NCI-H748 treated with DMSO at 0.1 percent for 48 hours (cell line): ENCODE results near the gene SLC2A1.
A peak's percentile ranks its signal among the peaks of the same experiment; 100 is the strongest.
"Not testable (repeated sequence)": the region's sequence is repeated elsewhere in the genome, so short reads cannot be mapped to it uniquely, and the experiment has no call there.

ENCODE experiments used
- DNase-seq: peaks from one replicate; lab custom pipeline; 2025; lab: John Stamatoyannopoulos, UW

SLC2A1 gene

DNA sequence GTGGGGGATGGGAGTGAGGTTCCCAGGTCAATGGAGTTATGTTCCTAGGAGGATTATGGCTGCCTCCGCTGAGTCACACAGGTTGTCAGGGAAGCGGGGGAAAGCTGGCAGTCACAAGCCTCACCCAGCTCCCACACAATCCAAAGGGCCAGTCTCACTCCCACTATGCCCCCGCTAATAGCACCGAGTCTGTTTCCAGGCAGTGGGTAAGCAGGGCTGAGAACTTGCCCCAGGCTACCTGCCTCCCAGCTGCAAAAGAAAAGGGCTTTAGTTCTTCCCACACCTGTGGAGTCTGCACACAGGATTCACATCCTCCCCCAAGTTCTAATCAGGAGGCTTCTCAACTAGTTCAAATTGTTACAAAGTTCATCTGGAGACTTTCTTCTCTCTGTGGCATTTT is 58.7 kb downstream of the SLC2A1 start:
- DNase-seq = not testable (repeated sequence)

DNA sequence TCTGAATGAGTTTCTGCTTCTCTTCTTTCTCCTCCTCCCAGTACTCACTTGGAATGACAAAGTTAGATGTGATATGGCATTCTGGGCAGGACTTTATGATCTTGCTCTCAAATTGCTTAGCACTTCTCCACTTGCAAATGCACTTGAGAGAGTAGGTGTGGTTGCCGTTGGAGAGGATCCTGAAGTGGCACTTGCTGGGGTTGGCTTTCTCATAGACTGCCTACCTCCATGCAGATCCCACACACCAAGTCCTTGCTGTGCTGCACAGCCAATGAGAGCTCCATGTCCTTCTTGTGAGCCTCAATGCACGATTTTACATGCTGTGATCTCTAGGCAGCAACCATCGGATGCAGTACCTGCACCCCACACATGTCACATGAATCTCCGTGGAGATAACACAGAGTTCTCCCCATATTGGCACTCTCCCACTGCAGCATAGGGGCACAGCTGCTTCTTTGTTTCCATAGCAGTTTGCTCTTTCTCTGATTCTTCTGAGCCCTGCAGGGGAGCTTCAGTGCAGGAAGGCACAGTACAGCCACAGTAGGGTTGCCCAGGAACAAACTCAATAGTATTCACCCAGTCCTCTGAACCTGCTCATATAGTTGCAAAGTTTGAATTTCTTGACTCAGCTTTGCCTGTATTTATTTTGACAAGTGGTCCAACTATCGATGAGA is 67.1 kb downstream of the SLC2A1 start:
- no peak for DNase-seq

DNA sequence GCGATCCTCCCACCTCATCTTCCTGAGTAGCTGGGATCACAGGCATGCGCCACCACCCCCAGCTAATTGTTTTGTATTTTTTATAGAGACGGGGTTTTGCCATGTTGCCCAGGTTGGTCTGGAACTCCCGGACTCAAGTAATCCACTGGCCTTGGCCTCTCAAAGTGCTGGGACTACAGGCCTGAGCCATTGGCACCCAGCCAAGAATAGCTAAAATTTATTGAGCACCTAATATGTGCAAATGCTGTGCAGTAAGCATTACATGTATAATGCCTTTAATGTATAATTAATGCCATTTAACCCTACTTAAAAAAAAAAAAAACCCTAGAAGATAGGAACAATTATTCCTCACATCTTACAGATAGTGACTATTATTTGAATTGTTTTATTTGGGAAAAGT is 69.4 kb downstream of the SLC2A1 start:
- DNase-seq = no peak

DNA sequence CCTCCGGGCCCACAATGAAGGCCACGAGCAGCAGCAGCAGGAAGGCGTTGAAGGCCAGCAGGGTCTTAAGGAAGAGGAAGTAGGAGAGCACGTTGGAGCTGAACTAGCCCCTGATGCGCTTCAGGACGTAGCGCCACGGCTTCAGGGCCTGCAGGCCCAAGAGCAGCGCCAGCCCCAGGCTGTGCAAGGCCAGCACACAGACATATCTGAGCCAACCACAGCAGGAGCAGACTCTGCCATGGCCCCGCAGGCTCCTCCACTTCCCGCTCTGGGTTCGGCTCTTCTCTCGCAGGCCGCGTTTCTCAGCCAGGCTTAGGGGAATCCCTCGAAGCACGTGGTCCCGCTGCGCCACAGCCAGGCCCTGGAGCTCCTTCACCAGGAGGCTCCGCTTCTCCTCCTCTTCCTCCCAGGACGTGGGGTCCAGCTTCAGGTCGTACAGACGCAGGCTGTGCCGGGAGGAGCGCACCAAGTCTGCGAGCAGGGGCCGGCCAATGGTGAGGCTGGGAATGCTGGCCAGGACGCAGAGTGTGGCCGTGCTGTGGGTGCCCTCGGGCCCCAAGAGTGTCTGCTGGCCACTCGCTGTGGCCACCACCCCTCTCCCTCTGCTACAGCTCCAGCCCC is 70.5 kb downstream of the SLC2A1 start:
- DNase-seq = no peak

- DNase-seq = no peak
Observed at GRCh38 chr1:42887366-42887765, 71.3 kb downstream of the SLC2A1 start.

DNA sequence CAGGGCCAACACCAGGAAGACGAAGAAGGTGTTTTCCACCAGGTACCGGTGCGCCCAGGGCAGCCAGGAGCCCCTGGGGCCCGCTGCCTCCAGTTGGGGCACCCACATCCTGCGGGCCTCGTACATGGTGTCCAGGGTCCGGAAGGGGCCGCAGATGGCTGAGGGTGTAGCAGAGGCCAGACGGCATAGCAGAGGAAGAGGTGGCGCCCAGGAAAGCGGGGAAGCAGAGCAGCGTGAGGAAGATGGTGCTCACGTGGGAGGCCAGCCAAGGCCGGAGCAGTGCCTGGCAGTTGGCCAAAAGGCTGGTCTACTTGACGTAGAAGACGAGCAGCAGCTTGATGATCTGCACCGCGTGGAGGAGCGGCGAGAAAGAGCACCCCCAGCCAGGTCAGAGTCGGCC is 71.9 kb downstream of the SLC2A1 start:
- no peak for DNase-seq

DNA sequence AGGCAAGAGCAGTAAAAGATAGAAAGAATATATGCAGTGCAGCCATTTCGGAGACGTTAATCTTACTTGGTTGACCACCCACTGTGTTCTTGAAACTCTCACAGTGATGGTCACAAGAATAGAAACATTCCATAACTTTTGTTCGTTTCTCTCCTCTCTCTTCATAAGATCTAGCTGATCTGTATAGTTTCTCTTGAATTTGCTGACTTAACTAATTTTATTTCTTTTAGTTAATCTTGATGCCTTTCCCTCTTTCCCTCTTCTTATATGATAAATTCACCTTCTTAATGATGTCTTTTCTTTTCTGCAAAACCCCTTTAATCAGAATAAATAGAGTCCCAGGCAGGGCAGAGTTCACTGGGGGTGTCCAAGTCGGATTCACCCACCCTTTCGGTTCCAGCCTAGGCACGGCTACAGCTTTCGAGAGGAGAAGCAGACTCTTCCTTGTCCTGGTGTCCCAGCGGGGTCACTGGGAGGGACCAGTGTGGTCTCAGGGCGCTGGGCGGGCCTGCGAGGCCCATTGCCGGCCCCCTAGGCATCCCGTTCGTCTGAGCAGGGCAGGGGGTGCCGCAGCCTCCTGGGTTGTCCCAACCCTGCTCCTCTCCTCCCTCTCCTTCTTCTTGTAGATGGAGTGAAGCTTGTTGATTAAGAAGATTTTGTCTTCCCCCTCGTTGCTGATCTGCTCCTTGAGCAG is 72.5 kb downstream of the SLC2A1 start:
- DNase-seq = no peak

- no peak for DNase-seq
Observed at GRCh38 chr1:42880384-42880783, 78.3 kb downstream of the SLC2A1 start.

DNA sequence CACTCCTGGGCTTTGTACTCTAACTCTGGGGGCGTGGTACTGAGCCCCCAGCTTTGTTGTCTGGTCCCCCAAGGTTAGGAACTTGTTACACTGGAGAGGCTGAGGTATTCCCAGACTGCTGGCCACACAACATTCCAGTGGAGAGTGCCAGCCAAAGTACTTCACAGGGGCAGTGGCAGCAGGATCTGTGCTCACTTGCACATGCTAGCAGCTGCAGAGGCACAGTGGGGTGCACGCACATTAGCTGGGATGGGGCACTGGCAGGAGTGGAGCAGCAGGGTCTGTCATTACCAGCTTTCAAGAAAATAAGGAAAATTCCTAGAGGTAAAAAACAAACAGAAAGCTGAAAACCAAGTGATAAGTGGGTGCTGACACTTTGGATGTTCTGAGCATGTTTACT is 81.3 kb downstream of the SLC2A1 start:
- DNase-seq = peak; percentile 77

GRCh38 chr1:42876009-42876408 is 82.7 kb downstream of the SLC2A1 start:
- peak; percentile 100 for DNase-seq
